SK-N-SH treated with all-trans-retinoic acid at 6 μM for 48 hours (cell line): ENCODE measurements around the gene UBE2E3.

Source experiments
- ATAC-seq: fragments of 200-7000 bp; cut with Tn5 transposase; 3 replicates; pipeline ENCODE4 v1.9.1; 2020; ENCODE audit warnings: mild to moderate bottlenecking, moderate library complexity
- ARNTL ChIP-seq: fragments of 450-650 bp; formaldehyde crosslinking; IDR thresholded peaks from 2 replicates; pipeline ENCODE4 v1.5.0; 2020; ENCODE audit warnings: low read depth, mild to moderate bottlenecking, moderate library complexity, borderline replicate concordance
- BACH2 ChIP-seq: fragments of 250-450 bp; sonication (Bioruptor Pico); IDR thresholded peaks from 2 replicates; pipeline ENCODE4 v1.9.0; 2021; ENCODE audit warnings: mild to moderate bottlenecking, borderline replicate concordance
- CSDC2 ChIP-seq: fragments of 250-450 bp; sonication (Bioruptor Pico); IDR thresholded peaks from 2 replicates; pipeline ENCODE4 v1.5.0; 2020; ENCODE audit warnings: mild to moderate bottlenecking, moderate library complexity
- ESRRG ChIP-seq: fragments of 250-450 bp; sonication (Bioruptor Pico); IDR thresholded peaks from 2 replicates; pipeline ENCODE4 v1.6.1; 2021; ENCODE audit warnings: mild to moderate bottlenecking
- GLIS3 ChIP-seq: fragments of 250-450 bp; sonication (Bioruptor Pico); IDR thresholded peaks from 2 replicates; pipeline ENCODE4 v1.5.0; 2020; ENCODE audit warnings: mild to moderate bottlenecking, moderate library complexity
- OSR1 ChIP-seq: fragments of 250-450 bp; sonication (Bioruptor Pico); IDR thresholded peaks from 2 replicates; pipeline ENCODE4 v1.8.0; 2022; ENCODE audit warnings: moderate library complexity, mild to moderate bottlenecking, inconsistent platforms
- PPARA ChIP-seq: fragments of 250-450 bp; sonication (Bioruptor Pico); IDR thresholded peaks from 2 replicates; pipeline ENCODE4 v1.5.0; 2020; ENCODE audit warnings: mild to moderate bottlenecking, borderline replicate concordance
- RARB ChIP-seq: fragments of 250-450 bp; sonication (Bioruptor Pico); IDR thresholded peaks from 2 replicates; pipeline ENCODE4 v1.8.0; 2021; ENCODE audit warnings: mild to moderate bottlenecking, moderate library complexity
- SNAI2 ChIP-seq: fragments of 250-450 bp; sonication (Bioruptor Pico); IDR thresholded peaks from 2 replicates; pipeline ENCODE4 v1.5.0; 2020; ENCODE audit warnings: mild to moderate bottlenecking, moderate library complexity
- TOX ChIP-seq: fragments of 250-450 bp; sonication (Bioruptor Pico); IDR thresholded peaks from 2 replicates; pipeline ENCODE4 v1.8.0; 2021; ENCODE audit warnings: mild to moderate bottlenecking, moderate library complexity, borderline replicate concordance
- ZC3H10 ChIP-seq: fragments of 250-450 bp; sonication (Bioruptor Pico); IDR thresholded peaks from 2 replicates; pipeline ENCODE4 v1.5.1; 2021; ENCODE audit warnings: mild to moderate bottlenecking, moderate library complexity
- ZFP3 ChIP-seq: fragments of 250-450 bp; sonication (Bioruptor Pico); IDR thresholded peaks from 2 replicates; pipeline ENCODE4 v1.5.0; 2020; ENCODE audit warnings: mild to moderate bottlenecking, moderate library complexity
- ZFP30 ChIP-seq: fragments of 450-650 bp; formaldehyde crosslinking; IDR thresholded peaks from 2 replicates; pipeline ENCODE4 v1.5.0; 2022; ENCODE audit warnings: mild to moderate bottlenecking, moderate library complexity
- ZNF565 ChIP-seq: fragments of 450-650 bp; formaldehyde crosslinking; conservative IDR thresholded peaks from 2 replicates; pipeline ENCODE4 v1.5.0; 2020; ENCODE audit warnings: low read depth, mild to moderate bottlenecking, moderate library complexity
- ZNF70 ChIP-seq: fragments of 450-650 bp; formaldehyde crosslinking; IDR thresholded peaks from 2 replicates; pipeline ENCODE4 v1.5.0; 2020; ENCODE audit warnings: mild to moderate bottlenecking, moderate library complexity
- ZNF8 ChIP-seq: fragments of 450-650 bp; formaldehyde crosslinking; IDR thresholded peaks from 2 replicates; pipeline ENCODE4 v1.5.0; 2020; ENCODE audit warnings: mild to moderate bottlenecking, moderate library complexity
- TF ChIP-seq, protein P1 (sequence below): fragments of 250-450 bp; sonication (Bioruptor Pico); IDR thresholded peaks from 2 replicates; pipeline ENCODE4 v1.5.1; 2021; ENCODE audit warnings: mild to moderate bottlenecking, moderate library complexity
- TF ChIP-seq, protein P2 (sequence below): fragments of 250-450 bp; sonication (Bioruptor Pico); IDR thresholded peaks from 2 replicates; pipeline ENCODE4 v1.5.0; 2020; ENCODE audit warnings: mild to moderate bottlenecking, moderate library complexity
- TF ChIP-seq, protein P3 (sequence below): fragments of 250-450 bp; sonication (Bioruptor Pico); IDR thresholded peaks from 2 replicates; pipeline ENCODE4 v1.5.1; 2020; ENCODE audit warnings: low read depth, mild to moderate bottlenecking, moderate library complexity
- TF ChIP-seq, protein P4 (sequence below): fragments of 250-450 bp; sonication (Bioruptor Pico); IDR thresholded peaks from 2 replicates; pipeline ENCODE4 v1.8.0; 2020; ENCODE audit warnings: mild to moderate bottlenecking, moderate library complexity, borderline replicate concordance

Gene UBE2E3

DNA sequence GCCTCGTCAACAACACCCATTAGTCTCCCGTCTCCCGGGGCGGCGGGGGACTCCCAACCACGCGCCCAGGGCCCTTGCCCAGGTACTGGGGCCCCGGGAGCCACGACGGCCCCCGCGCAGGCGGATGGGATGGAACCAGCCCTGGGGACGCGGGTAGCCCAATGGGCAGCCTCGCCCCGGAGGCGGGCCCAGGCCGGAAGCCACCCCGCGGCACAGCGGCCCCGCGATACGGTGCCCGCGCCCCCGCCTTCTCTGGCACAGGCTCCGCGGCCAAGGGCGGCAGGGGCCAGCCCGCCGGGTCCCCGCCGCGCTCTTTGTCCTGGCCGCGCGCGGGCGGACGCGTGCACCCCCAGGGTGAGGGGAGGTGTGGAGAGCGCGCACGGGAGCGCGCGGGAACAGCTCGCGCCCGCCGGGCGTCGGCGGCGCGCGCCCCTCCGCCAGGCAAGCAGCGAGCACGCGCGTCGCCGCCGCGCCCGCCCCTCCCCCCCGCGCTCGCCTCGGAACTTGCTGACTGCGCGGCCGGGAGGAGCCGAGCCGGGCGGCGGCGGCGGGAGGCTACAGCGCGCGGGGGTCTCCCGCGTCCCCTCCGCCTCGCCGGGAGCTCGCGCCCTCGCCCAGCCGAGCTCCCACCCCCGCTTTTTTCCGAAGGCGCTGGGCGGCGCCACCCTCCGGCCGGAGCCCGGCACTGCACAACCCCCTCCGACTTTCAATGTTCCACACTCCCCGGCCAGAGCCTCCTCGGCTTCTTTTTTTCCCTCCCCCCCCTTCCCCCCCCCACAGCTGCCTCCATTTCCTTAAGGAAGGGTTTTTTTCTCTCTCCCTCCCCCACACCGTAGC is at the start of gene UBE2E3:
Gene UBE2E3, plus strand, starts transcription at position 500 of the 837 bp plus-strand sequence. CDS start 1,438 bp downstream, outside the sequence.
- TF ChIP-seq SNAI2 (CRISPR knock-in tag) = peak; percentile 89; the same call in 1 of the 2 replicates
- 0 out of 2 replicates have a peak, but pooled peaks have one; percentile 41 for TF ChIP-seq BACH2 (CRISPR knock-in tag)
- TF ChIP-seq, protein P1, sequence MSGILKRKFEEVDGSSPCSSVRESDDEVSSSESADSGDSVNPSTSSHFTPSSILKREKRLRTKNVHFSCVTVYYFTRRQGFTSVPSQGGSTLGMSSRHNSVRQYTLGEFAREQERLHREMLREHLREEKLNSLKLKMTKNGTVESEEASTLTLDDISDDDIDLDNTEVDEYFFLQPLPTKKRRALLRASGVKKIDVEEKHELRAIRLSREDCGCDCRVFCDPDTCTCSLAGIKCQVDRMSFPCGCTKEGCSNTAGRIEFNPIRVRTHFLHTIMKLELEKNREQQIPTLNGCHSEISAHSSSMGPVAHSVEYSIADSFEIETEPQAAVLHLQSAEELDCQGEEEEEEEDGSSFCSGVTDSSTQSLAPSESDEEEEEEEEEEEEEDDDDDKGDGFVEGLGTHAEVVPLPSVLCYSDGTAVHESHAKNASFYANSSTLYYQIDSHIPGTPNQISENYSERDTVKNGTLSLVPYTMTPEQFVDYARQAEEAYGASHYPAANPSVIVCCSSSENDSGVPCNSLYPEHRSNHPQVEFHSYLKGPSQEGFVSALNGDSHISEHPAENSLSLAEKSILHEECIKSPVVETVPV (CRISPR knock-in tag) = no peak
- TF ChIP-seq ZFP3 (CRISPR knock-in tag) = peak; percentile 75; the same call in 1 of the 2 replicates
- no peak for TF ChIP-seq ZNF565 (CRISPR knock-in tag)
- TF ChIP-seq ZC3H10 (CRISPR knock-in tag) = no peak
- TF ChIP-seq ZNF8 = no peak
- TF ChIP-seq, protein P2, sequence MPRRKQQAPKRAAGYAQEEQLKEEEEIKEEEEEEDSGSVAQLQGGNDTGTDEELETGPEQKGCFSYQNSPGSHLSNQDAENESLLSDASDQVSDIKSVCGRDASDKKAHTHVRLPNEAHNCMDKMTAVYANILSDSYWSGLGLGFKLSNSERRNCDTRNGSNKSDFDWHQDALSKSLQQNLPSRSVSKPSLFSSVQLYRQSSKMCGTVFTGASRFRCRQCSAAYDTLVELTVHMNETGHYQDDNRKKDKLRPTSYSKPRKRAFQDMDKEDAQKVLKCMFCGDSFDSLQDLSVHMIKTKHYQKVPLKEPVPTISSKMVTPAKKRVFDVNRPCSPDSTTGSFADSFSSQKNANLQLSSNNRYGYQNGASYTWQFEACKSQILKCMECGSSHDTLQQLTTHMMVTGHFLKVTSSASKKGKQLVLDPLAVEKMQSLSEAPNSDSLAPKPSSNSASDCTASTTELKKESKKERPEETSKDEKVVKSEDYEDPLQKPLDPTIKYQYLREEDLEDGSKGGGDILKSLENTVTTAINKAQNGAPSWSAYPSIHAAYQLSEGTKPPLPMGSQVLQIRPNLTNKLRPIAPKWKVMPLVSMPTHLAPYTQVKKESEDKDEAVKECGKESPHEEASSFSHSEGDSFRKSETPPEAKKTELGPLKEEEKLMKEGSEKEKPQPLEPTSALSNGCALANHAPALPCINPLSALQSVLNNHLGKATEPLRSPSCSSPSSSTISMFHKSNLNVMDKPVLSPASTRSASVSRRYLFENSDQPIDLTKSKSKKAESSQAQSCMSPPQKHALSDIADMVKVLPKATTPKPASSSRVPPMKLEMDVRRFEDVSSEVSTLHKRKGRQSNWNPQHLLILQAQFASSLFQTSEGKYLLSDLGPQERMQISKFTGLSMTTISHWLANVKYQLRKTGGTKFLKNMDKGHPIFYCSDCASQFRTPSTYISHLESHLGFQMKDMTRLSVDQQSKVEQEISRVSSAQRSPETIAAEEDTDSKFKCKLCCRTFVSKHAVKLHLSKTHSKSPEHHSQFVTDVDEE (CRISPR knock-in tag) = peak; percentile 96
- no peak for TF ChIP-seq ZNF70 (CRISPR knock-in tag)
- peak; percentile 96; the same call in 1 of the 2 replicates for TF ChIP-seq CSDC2 (CRISPR knock-in tag)
- 0 out of 2 replicates have a peak, but pooled peaks have one; percentile 72 for TF ChIP-seq OSR1
- 0 out of 2 replicates have a peak, but pooled peaks have one; percentile 4 for TF ChIP-seq ARNTL (CRISPR knock-in tag)
- peak; percentile 33; the same call in 1 of the 2 replicates for TF ChIP-seq ZFP30 (CRISPR knock-in tag)
- peak; percentile 80 for ATAC-seq

DNA sequence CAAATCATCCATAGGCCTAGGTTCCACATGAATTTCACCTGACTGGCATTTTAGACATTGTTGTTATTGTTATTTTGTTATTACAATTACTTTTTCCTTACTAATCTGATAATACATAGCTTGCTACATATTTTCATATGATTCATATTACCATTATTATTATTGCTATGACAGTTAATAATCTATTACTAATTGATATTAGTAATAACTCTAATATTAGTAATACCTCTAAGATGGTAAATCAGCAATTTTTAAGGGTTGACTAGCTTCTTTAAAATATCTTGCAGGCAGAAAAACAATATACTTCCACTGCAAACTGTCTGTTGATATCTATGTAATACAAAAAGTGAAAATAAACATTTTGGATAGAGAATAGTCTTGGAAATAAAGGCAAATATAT is 48.6 kb upstream of the UBE2E3 start:
- TF ChIP-seq TOX = no peak
- no peak for TF ChIP-seq PPARA (CRISPR knock-in tag)
- TF ChIP-seq ZFP30 (CRISPR knock-in tag) = no peak
- TF ChIP-seq SNAI2 (CRISPR knock-in tag) = no peak
- TF ChIP-seq, protein P3, sequence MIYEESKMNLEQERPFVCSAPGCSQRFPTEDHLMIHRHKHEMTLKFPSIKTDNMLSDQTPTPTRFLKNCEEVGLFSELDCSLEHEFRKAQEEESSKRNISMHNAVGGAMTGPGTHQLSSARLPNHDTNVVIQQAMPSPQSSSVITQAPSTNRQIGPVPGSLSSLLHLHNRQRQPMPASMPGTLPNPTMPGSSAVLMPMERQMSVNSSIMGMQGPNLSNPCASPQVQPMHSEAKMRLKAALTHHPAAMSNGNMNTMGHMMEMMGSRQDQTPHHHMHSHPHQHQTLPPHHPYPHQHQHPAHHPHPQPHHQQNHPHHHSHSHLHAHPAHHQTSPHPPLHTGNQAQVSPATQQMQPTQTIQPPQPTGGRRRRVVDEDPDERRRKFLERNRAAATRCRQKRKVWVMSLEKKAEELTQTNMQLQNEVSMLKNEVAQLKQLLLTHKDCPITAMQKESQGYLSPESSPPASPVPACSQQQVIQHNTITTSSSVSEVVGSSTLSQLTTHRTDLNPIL (CRISPR knock-in tag) = no peak
- TF ChIP-seq CSDC2 (CRISPR knock-in tag) = no peak
- TF ChIP-seq ZFP3 (CRISPR knock-in tag) = no peak
- TF ChIP-seq RARB (CRISPR knock-in tag) = no peak
- no peak for TF ChIP-seq ZNF70 (CRISPR knock-in tag)
- no peak for TF ChIP-seq ESRRG
- TF ChIP-seq, protein P2 (CRISPR knock-in tag) = no peak
- TF ChIP-seq, protein P4, sequence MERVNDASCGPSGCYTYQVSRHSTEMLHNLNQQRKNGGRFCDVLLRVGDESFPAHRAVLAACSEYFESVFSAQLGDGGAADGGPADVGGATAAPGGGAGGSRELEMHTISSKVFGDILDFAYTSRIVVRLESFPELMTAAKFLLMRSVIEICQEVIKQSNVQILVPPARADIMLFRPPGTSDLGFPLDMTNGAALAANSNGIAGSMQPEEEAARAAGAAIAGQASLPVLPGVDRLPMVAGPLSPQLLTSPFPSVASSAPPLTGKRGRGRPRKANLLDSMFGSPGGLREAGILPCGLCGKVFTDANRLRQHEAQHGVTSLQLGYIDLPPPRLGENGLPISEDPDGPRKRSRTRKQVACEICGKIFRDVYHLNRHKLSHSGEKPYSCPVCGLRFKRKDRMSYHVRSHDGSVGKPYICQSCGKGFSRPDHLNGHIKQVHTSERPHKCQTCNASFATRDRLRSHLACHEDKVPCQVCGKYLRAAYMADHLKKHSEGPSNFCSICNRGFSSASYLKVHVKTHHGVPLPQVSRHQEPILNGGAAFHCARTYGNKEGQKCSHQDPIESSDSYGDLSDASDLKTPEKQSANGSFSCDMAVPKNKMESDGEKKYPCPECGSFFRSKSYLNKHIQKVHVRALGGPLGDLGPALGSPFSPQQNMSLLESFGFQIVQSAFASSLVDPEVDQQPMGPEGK = no peak
- TF ChIP-seq ARNTL (CRISPR knock-in tag) = no peak
- TF ChIP-seq ZC3H10 (CRISPR knock-in tag) = no peak
- TF ChIP-seq GLIS3 (CRISPR knock-in tag) = no peak
- no peak for ATAC-seq
